ENCODE results near the gene ADAMTS6. TPM values are rescaled to one million over a fixed set of nuclear protein-coding genes. Genes with fewer than 3 reads are reported as not detected.
"Not testable (repeated sequence)": the region's sequence is repeated elsewhere in the genome, so short reads cannot be mapped to it uniquely, and the experiment has no call there.

ADAMTS6 gene
- total RNA-seq, 1 donor from 2014 or later: 17.6 TPM

- FAIRE-seq (no peak), DNase-seq (ENCODE audit: low read depth) (no peak)
- Histone ChIP-seq H3K36me3 (ENCODE audit: control insufficient read depth, insufficient read depth, low read length) (no peaks in the 10 kb centered on the region), H3K27me3 (ENCODE audit: control insufficient read depth, insufficient read depth, low read length) (no peaks in the 10 kb centered on the region), H3K4me3 (ENCODE audit: low read depth, low read length) (no peak overlapping the region)
- TF ChIP-seq, protein P1, sequence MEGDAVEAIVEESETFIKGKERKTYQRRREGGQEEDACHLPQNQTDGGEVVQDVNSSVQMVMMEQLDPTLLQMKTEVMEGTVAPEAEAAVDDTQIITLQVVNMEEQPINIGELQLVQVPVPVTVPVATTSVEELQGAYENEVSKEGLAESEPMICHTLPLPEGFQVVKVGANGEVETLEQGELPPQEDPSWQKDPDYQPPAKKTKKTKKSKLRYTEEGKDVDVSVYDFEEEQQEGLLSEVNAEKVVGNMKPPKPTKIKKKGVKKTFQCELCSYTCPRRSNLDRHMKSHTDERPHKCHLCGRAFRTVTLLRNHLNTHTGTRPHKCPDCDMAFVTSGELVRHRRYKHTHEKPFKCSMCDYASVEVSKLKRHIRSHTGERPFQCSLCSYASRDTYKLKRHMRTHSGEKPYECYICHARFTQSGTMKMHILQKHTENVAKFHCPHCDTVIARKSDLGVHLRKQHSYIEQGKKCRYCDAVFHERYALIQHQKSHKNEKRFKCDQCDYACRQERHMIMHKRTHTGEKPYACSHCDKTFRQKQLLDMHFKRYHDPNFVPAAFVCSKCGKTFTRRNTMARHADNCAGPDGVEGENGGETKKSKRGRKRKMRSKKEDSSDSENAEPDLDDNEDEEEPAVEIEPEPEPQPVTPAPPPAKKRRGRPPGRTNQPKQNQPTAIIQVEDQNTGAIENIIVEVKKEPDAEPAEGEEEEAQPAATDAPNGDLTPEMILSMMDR (IDR thresholded peaks at IDR 0.05; ENCODE audit: insufficient read depth, low read length, severe bottlenecking): no peak
Measured at GRCh38 chr5:65324226-65324625, 157.5 kb downstream of the ADAMTS6 start.

GRCh38 chr5:65320704-65321103 lies 161.0 kb downstream of the ADAMTS6 start:
- H3K4me3 ChIP-seq (ENCODE audit: low read depth, low read length); H3K27me3 ChIP-seq (ENCODE audit: control insufficient read depth, insufficient read depth, low read length); DNase-seq (ENCODE audit: low read depth); FAIRE-seq; H3K36me3 ChIP-seq (ENCODE audit: control insufficient read depth, insufficient read depth, low read length): not testable (repeated sequence)

DNA sequence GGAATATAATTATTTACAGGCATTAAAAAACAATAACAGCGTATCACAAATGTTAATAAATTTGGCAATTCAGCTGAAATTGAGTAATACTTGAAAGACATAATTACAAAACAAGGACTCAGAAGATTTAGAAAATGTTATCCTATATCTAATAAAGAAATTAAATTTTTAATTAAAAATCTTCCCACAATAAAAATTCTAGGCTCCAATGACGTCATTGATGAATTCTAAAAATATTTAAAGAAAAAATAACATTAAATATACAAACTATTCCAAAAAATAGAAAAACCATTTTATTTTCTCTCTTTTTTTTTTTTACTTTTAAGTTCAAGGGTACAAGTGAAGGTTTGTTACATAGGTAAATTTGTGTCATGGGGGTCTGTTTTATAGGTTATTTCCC lies 161.5 kb downstream of the ADAMTS6 start:
- no peaks in the 10 kb centered on the region for H3K36me3 ChIP-seq (ENCODE audit: control insufficient read depth, insufficient read depth, low read length)
- TF ChIP-seq, protein P1 (IDR thresholded peaks at IDR 0.05; ENCODE audit: insufficient read depth, low read length, severe bottlenecking): no peak
- DNase-seq (ENCODE audit: low read depth): no peak
- no peak overlapping the region for H3K4me3 ChIP-seq (ENCODE audit: low read depth, low read length)
- no peak for FAIRE-seq
- H3K27me3 ChIP-seq (ENCODE audit: control insufficient read depth, insufficient read depth, low read length): no peaks in the 10 kb centered on the region

GRCh38 chr5:65307931-65308330 lies 173.8 kb downstream of the ADAMTS6 start:
- Histone ChIP-seq H3K4me3 (ENCODE audit: low read depth, low read length) (no peak overlapping the region), H3K27me3 (ENCODE audit: control insufficient read depth, insufficient read depth, low read length) (no peaks in the 10 kb centered on the region), H3K36me3 (ENCODE audit: control insufficient read depth, insufficient read depth, low read length) (no peaks in the 10 kb centered on the region)
- DNase-seq (ENCODE audit: low read depth): no peak
- TF ChIP-seq, protein P1 (IDR thresholded peaks at IDR 0.05; ENCODE audit: insufficient read depth, low read length, severe bottlenecking): no peak
- no peak for FAIRE-seq

DNA sequence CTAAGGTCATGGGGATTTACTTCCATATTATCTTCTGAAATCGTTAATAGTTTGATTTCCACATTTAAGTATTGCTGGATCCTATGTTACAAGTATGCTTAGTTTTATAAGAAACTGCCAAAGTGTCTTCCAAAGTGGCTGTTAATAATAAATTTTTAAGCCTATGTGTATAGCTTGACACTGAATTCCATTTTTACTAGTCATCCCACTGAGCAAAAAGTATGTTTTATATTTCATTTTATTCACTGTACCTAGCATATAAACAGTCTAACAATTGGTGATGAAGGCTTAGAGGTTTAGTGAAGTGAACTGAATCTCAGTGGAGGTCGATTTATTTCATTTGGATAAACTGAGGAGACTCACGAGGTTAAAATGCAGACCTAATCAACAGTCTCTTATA lies 174.6 kb downstream of the ADAMTS6 start:
- DNase-seq (ENCODE audit: low read depth) (no peak), FAIRE-seq (no peak)
- Histone ChIP-seq H3K4me3 (ENCODE audit: low read depth, low read length) (no peak overlapping the region), H3K36me3 (ENCODE audit: control insufficient read depth, insufficient read depth, low read length) (no peaks in the 10 kb centered on the region), H3K27me3 (ENCODE audit: control insufficient read depth, insufficient read depth, low read length) (no peaks in the 10 kb centered on the region)
- TF ChIP-seq, protein P1 (IDR thresholded peaks at IDR 0.05; ENCODE audit: insufficient read depth, low read length, severe bottlenecking): no peak

DNA sequence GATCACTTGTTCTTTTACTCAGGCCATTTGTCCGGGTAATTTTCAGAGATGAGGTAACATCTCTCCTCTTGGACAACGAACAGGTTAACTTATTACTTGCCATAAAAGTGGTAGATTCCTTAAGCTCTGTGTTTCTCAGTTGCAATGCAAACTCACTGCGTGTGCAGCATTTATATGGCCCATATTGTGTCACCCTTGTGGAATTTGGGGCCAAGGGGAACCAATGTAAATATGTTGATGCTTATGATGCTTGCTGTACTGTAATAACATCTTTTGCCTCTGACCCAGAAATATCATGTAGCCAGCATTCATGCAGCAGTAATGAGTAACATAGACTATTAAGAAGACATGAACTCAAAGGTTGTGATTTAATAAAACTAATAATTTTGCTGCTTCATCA lies 175.8 kb downstream of the ADAMTS6 start:
- DNase-seq (ENCODE audit: low read depth) (no peak), FAIRE-seq (no peak)
- TF ChIP-seq, protein P1 (IDR thresholded peaks at IDR 0.05; ENCODE audit: insufficient read depth, low read length, severe bottlenecking): no peak
- no peaks in the 10 kb centered on the region for H3K27me3 ChIP-seq (ENCODE audit: control insufficient read depth, insufficient read depth, low read length)
- H3K36me3 ChIP-seq (ENCODE audit: control insufficient read depth, insufficient read depth, low read length): no peaks in the 10 kb centered on the region
- H3K4me3 ChIP-seq (ENCODE audit: low read depth, low read length): no peak overlapping the region

Measured in bronchial epithelial cell (primary cell).